ENCODE data around the gene NIPSNAP2. TPM values are rescaled to one million over a fixed set of nuclear protein-coding genes. Genes with fewer than 3 reads are reported as not detected.
A peak's percentile ranks its signal among the peaks of the same experiment; 100 is the strongest.

NIPSNAP2 gene
- total RNA-seq, 3 donors from 2014 or later (not counting 1 experiment from before 2014, with no cell fraction given): 35.9 to 44.8 (median 42.8) TPM

GRCh38 chr7:55977831-55978230 is 13.4 kb downstream of the NIPSNAP2 start:
- ATAC-seq (no peak), DNase-seq (no peak)
- WGBS (ENCODE audit: insufficient coverage): 100% methylated on average over 4 of the region's 4 CpGs
- Mint-ChIP-seq H3K4me1 (peaks cover 13 to 14% of the 10 kb centered on the region in 2 donors), H3K4me3 (no peak overlapping the region), H3K36me3 (peaks cover 11% of the 10 kb centered on the region), H3K9me3 (no peaks in the 10 kb centered on the region), H3K27ac (peak overlapping the region in 1 of 2 donors; percentile 45), H3K27me3 (ENCODE audit: low read depth in 2 of 2) (no peaks in the 10 kb centered on the region)
- H3K27ac ChIP-seq (ENCODE audit: low read length): no peak overlapping the region
- intact Hi-C loops (cut with micrococcal nuclease): no loop called here
- no peaks in the 10 kb centered on the region for H3K9me3 ChIP-seq (ENCODE audit: control insufficient read depth, insufficient read depth, low read length)
- no peak for TF ChIP-seq CTCF (IDR thresholded peaks at IDR 0.05)
- H3K27me3 ChIP-seq (ENCODE audit: control insufficient read depth, insufficient read depth, low read length): no peaks in the 10 kb centered on the region
- H3K4me1 ChIP-seq (ENCODE audit: control insufficient read depth, insufficient read depth, low read length): no peaks in the 10 kb centered on the region
- peaks cover 39% of the 10 kb centered on the region for H3K36me3 ChIP-seq (ENCODE audit: control insufficient read depth, insufficient read depth, low read length)
- H3K4me3 ChIP-seq (ENCODE audit: low read length): no peak overlapping the region

GRCh38 chr7:55980266-55980665 is 15.9 kb downstream of the NIPSNAP2 start:
- H3K4me1 ChIP-seq (ENCODE audit: control insufficient read depth, insufficient read depth, low read length): no peaks in the 10 kb centered on the region
- Mint-ChIP-seq H3K4me1 (peaks cover 3 to 8% of the 10 kb centered on the region in 2 donors), H3K27ac (no peak overlapping the region), H3K9me3 (no peaks in the 10 kb centered on the region), H3K27me3 (ENCODE audit: low read depth in 2 of 2) (no peaks in the 10 kb centered on the region), H3K36me3 (peaks cover 11% of the 10 kb centered on the region), H3K4me3 (no peak overlapping the region)
- H3K9me3 ChIP-seq (ENCODE audit: control insufficient read depth, insufficient read depth, low read length): no peaks in the 10 kb centered on the region
- TF ChIP-seq CTCF (IDR thresholded peaks at IDR 0.05): no peak
- no peak for DNase-seq
- no peak overlapping the region for H3K4me3 ChIP-seq (ENCODE audit: low read length)
- no peak for ATAC-seq
- intact Hi-C loops (cut with micrococcal nuclease): no loop called here
- 97% methylated on average over 3 of the region's 3 CpGs for whole genome bisulfite sequencing (ENCODE audit: insufficient coverage)
- no peak overlapping the region for H3K27ac ChIP-seq (ENCODE audit: low read length)
- peaks cover 61% of the 10 kb centered on the region for H3K36me3 ChIP-seq (ENCODE audit: control insufficient read depth, insufficient read depth, low read length)
- H3K27me3 ChIP-seq (ENCODE audit: control insufficient read depth, insufficient read depth, low read length): no peaks in the 10 kb centered on the region

- Histone ChIP-seq H3K9me3 (ENCODE audit: control insufficient read depth, insufficient read depth, low read length) (no peaks in the 10 kb centered on the region), H3K27me3 (ENCODE audit: control insufficient read depth, insufficient read depth, low read length) (no peaks in the 10 kb centered on the region), H3K4me3 (ENCODE audit: low read length) (no peak overlapping the region), H3K4me1 (ENCODE audit: control insufficient read depth, insufficient read depth, low read length) (no peaks in the 10 kb centered on the region), H3K36me3 (ENCODE audit: control insufficient read depth, insufficient read depth, low read length) (peaks cover 61% of the 10 kb centered on the region), H3K27ac (ENCODE audit: low read length) (no peak overlapping the region)
- no peaks in the 10 kb centered on the region for H3K4me1 Mint-ChIP-seq
- no peak overlapping the region for H3K4me3 Mint-ChIP-seq
- no peak for TF ChIP-seq CTCF (IDR thresholded peaks at IDR 0.05)
- H3K36me3 Mint-ChIP-seq: peaks cover 11% of the 10 kb centered on the region
- intact Hi-C loops (cut with micrococcal nuclease): no loop called here
- ATAC-seq: no peak
- no peak for DNase-seq
- no peaks in the 10 kb centered on the region for H3K9me3 Mint-ChIP-seq
- no peak overlapping the region for H3K27ac Mint-ChIP-seq
- 100% methylated on average over 2 of the region's 3 CpGs for WGBS (ENCODE audit: insufficient coverage)
- no peaks in the 10 kb centered on the region for H3K27me3 Mint-ChIP-seq (ENCODE audit: low read depth in 2 of 2)
Measured at GRCh38 chr7:55983537-55983936, 19.2 kb downstream of the NIPSNAP2 start.

- no peak overlapping the region for H3K4me3 ChIP-seq (ENCODE audit: low read length)
- H3K27ac Mint-ChIP-seq: no peak overlapping the region
- no peaks in the 10 kb centered on the region for H3K9me3 ChIP-seq (ENCODE audit: control insufficient read depth, insufficient read depth, low read length)
- H3K4me1 Mint-ChIP-seq: no peaks in the 10 kb centered on the region
- peaks cover 30% of the 10 kb centered on the region for H3K36me3 ChIP-seq (ENCODE audit: control insufficient read depth, insufficient read depth, low read length)
- TF ChIP-seq CTCF (IDR thresholded peaks at IDR 0.05): no peak
- ATAC-seq (no peak), DNase-seq (no peak)
- 92% methylated on average over 3 of the region's 3 CpGs for WGBS (ENCODE audit: insufficient coverage)
- H3K27me3 Mint-ChIP-seq (ENCODE audit: low read depth in 2 of 2): no peaks in the 10 kb centered on the region
- no peaks in the 10 kb centered on the region for H3K36me3 Mint-ChIP-seq
- intact Hi-C loops (cut with micrococcal nuclease): no loop called here
- H3K9me3 Mint-ChIP-seq: no peaks in the 10 kb centered on the region
- H3K27ac ChIP-seq (ENCODE audit: low read length): no peak overlapping the region
- H3K27me3 ChIP-seq (ENCODE audit: control insufficient read depth, insufficient read depth, low read length): no peaks in the 10 kb centered on the region
- H3K4me3 Mint-ChIP-seq: no peak overlapping the region
- no peaks in the 10 kb centered on the region for H3K4me1 ChIP-seq (ENCODE audit: control insufficient read depth, insufficient read depth, low read length)
Measured at GRCh38 chr7:55992346-55992745, 28.0 kb downstream of the NIPSNAP2 start.
